Effector CD4-positive, alpha-beta T cell (primary cell): ENCODE measurements around the gene CYRIA. TPM values are rescaled to one million over a fixed set of nuclear protein-coding genes. Genes with fewer than 3 reads are reported as not detected.

ENCODE experiments used
- DNase-seq: peaks from one replicate; pipeline ENCODE4 v3.0.0-alpha.2; 2020
- total RNA-seq: gene quantifications from one replicate; lab custom pipeline; 2026; lab: John Stamatoyannopoulos, UW

The CYRIA gene
- not detected for total RNA-seq

DNA sequence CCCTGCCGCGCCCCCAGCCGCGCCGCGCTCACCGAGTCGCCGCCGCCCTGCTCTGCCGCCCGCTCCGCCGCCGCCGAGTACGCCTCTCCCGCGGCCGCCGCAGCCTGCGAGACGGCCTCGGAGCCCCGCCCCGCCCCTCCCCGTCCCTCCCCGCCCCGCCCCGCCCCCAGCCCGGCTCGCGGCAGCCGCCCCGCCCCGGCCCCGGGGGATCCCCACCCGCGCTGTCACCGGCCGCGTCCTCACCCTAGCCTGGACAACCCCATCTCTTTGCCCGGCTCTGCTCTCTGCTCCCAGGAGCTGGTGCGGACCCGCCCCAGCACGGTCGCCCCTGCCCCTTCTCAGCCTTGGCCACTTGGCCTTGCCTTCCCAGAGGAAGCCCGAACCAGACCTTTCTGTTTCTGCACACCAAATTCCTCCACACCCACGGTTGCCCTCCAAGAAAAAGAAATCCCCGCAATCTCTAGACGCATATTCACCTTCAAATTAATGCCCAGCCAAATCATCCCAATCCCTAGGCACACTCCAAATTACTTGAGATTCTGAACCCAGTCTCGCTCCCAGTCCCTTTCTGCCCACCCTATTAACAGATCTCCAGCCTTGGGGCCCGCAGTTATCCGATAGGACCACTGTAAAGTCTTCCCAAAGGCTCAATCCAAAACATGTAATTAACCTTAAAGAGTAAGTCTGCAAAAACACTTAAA lies at the start of gene CYRIA:
CYRIA (minus strand) TSS at position 87 of the 701 bp plus-strand sequence. CDS start 77,715 bp downstream, outside the sequence.
- no peak for DNase-seq

DNA sequence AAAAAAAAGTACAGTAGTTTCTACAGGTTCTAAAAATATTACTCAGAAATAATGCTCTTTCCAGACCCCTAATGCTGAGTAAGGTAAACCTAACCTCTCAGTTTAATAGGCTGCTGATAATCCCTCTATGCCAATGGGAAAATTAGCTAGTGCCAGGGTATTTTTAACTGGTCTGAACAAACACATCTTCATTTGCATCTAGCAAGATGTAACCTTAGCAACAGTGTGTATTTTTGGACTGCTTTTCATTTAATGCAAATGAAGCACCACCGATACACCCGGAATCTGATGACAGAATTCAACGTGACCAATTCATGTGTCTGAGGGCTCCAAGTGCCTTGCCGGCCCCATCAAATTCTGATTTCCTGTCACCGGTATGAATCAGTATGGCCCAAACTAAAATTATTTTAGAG lies 47.4 kb upstream of the CYRIA start:
- DNase-seq: no peak

DNA sequence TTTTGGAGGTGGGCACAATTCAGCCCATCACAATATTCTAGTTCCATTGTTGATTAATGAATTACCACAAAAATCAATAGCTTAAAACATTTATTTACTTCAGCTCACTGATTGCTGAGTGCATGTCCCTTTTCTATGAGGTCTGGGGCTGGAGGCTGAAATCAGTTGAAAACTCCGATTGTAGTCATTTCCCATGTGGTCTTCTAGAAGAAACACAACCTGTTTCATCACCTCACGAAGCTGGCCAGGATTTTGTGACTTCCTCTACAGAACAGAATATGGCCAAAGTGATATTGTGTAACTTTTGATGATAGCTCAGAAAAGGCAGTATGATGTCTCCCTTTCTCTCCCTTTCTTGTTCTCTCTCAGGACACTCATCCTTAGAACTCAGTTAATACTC lies 44.1 kb upstream of the CYRIA start:
- no peak for DNase-seq

- DNase-seq: no peak
Observed at GRCh38 chr2:16708173-16708572, 42.5 kb upstream of the CYRIA start.

GRCh38 chr2:16707014-16707623 lies 41.5 kb upstream of the CYRIA start:
- no peak for DNase-seq

GRCh38 chr2:16700551-16701259 lies 35.1 kb upstream of the CYRIA start:
- no peak for DNase-seq

DNA sequence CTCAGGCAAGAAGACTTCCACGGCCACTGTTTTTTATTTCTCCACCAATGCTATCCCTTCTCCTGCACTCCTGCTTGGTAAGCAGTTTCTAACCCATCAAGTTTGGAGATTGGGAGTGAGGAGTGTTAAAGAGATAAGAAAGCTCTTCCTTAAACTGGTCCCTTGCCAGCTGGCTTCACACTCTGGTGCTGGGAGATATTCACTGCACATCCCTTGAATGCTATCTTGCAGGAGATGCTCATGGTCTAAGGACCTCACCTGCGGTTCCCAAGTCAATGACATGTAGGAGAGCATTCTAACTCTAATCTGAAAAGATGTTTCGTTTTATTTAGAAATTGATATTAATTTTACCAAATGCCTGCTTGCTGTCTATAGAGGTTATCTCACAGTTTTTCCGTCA lies 28.2 kb upstream of the CYRIA start:
- no peak for DNase-seq

DNA sequence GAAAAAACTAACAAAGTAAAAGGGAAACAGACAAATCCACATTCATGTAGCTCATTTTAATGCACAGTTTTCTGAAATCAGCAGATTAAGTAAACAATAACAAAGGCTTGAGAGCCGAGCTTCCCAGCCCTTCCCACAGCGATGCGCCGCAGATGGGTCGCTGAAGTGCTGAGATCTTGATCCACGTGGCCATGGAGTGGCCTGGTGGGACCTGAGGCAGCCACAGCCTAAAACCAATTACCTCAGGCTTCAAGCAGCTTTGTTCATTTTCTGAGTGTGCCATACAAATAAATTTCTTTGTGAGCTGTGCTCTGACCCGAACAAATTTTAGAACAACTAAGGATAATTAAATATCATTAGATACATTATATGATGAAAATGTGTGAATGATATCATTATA lies 25.6 kb upstream of the CYRIA start:
- no peak for DNase-seq

GRCh38 chr2:16687955-16688354 lies 22.3 kb upstream of the CYRIA start:
- DNase-seq: no peak

- DNase-seq: no peak
Observed at GRCh38 chr2:16687222-16687621, 21.6 kb upstream of the CYRIA start.

DNA sequence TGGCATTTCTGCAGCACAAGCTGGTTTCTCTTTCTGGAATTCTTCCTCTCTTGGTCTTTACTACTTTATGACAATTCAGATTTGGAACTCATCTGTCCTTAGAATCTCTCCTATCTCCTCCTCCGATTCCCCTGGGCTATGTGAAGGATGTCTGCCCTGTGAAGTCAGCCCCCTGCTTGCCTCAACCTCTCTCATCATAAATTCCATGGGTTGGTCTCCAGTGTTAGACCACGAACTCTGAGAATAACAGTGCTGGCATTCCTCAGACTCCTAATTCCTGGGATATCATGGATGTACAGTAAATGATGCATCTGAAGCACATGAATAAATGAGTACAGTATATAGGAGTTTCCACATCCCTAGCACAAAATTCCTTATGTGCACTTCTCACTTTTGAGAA lies 21.0 kb upstream of the CYRIA start:
- no peak for DNase-seq

GRCh38 chr2:16685340-16685715 lies 19.7 kb upstream of the CYRIA start:
- no peak for DNase-seq

DNA sequence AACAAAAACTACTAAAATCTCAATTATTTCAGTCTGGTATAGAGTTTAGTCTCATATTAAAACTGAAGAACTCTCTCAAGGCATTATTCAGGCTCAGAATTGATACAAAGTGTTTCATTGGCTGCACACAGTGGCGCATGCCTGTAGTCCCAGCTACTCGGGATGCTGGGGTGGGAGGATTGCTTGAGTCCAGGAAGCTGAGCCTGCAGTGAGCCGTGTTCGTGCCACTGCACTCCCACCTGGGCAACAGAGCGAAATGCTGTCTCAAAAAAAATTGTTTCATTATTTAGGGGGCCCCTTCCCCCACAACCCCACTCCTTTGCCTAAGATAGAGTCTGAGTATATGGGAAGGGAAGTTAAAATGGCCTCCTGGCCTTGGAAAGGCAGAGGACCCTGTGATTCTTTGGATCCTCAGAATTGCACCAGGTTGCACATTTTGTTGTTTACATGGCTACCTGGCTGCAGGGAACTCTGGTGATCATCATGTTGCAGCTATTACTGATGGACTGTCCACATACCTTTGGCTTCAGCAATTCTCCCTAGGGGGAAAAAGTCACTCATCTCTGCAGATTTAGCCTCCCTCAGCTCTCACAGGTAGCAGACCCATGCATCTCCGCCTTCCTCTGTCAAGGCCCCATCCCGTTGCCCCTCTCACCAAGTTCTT lies 19.2 kb upstream of the CYRIA start:
- no peak for DNase-seq

- no peak for DNase-seq
Observed at GRCh38 chr2:16683576-16683975, 17.9 kb upstream of the CYRIA start.

DNA sequence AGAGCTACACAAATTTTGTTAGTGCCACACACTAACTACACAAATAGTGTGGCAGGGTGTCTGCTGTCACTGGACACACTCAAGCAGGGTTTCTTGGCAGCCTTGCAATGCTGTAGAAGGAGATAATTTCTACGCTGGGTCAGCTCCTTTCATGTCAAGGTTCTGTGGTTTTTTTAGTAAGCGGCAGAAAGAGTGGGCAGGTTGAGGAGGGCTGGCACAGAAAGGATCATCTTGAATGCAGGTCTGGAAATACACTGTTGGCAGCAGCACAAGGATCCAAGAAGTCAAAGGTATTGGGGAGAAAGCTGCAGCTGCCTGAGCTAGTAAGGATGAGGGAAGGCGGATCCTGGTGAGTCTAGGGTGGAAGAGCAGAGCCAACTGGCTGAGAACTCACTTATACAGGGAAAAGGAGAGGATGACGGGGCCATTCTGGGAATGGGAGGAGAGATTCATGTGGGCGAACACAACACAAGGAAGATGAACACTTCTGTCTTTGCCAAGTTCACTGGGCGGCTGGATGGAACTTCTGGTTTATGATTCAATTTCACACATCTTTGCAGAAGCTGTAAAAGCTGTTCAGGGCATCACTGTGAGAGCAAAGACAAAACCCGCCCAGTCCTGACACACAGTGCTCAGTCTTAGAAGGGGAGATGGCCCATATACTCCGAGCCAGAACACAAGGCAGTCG lies 16.9 kb upstream of the CYRIA start:
- DNase-seq: no peak

DNA sequence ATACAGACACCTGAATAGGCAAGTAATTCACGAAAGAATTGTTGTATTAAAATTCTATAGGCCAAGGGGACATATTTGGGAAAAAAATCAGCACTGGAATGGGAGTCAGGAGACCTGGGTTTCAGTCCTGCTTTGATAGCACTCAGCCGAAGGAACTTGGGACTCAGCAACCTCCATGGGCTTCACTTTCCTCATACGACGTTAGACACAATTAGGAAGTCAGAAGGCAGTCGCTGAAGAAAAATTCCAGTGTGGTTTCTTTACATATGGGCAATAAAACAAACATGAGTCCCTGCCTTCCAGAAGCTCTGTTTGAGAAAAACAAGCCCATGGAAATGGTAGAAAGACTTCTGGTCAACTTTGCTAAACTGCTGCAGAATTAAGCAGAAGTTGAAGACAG lies 15.1 kb upstream of the CYRIA start:
- DNase-seq: no peak

- no peak for DNase-seq
Observed at GRCh38 chr2:16680304-16680703, 14.7 kb upstream of the CYRIA start.

DNA sequence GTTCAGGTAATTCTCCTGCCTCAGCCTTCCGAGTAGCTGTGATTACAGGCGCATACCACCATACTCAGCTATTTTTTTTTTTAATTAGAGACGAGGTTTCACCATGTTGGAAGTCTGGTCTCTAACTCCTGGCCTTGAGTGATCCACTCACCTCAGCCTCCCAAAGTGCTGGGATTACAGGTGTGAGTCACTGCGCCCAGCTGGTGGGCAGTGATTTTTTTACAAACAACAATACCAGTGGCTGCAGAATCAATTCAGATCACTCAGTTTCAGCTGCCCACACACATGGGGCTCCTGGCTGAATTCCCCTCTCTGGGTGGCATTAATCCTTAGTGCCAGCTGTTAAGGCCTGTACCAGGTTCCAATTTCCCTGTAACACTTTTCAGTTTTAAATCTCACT lies 13.3 kb upstream of the CYRIA start:
- no peak for DNase-seq

DNA sequence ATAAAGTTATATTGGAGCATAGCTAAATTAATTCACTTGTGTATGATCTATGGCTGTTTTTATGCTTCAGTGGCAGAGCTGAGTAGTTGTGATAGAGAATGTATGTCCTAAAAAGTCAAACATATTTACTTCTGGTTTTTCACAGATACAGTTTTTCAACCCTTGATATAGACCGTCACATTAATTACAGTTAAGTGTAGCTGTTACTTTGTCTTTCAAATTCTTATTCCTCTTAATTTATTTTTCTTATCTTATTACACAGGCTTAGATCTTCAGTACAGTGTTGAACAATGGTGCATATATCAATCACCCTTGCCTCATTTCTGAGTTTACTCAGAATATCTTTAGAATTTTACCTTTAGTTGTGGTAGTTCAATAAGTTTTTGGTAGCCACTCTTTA lies 12.2 kb upstream of the CYRIA start:
- no peak for DNase-seq

- DNase-seq: no peak
Observed at GRCh38 chr2:16675781-16676180, 10.1 kb upstream of the CYRIA start.

DNA sequence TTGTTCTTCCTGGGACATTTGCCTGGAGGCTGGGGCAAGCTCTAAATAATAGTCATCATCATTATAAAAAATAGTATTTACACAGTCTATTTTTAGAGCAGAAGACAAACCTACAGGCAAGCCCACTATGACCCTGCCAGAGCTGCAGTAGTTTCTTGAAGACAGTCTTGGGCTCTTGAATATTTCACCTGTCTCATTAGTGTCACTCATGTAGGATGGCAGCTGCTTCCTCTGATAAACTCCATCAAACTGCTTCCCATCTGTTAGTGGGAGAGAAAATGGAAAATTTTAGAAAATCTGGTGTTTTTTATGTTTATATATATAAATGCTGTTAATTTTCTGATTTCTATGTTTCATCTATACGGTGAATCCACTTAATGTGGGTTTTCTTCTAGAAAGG lies 8.5 kb upstream of the CYRIA start:
- no peak for DNase-seq

- no peak for DNase-seq
Observed at GRCh38 chr2:16671760-16672159, 6.1 kb upstream of the CYRIA start.

DNA sequence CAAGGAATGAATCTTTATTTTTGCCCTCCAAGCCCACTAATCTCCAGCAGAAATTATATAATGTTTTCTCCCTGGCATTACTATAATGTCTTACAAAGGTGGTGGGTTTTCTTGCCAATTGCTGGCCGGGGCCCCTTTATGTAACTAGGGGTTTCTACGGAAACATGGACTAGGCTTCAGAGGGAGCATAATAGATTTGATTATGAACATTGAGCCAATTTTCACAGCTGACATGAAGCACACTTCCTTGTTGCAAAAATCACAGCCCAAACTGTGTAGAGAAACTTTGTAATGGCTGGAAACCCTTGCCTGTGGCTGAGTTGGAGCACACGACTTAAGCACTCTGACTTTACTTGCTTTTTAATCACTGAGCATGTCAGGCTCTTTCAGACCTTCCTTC lies 3.8 kb upstream of the CYRIA start:
- DNase-seq: no peak
